AG09309 (cell line): ENCODE results near the gene UTP25.

ENCODE experiments used
- DNase-seq: peaks from one replicate; pipeline ENCODE4 v3.0.0-alpha.2; 2010; ENCODE audit warnings: low read depth
- H3K4me3 ChIP-seq: 2 replicates; pipeline ENCODE4 v1.5.1; 2011; ENCODE audit warnings: mild to moderate bottlenecking, low read depth, low read length, moderate library complexity; ENCODE audit not compliant: control insufficient read depth
- TF ChIP-seq, protein P1 (sequence below): IDR thresholded peaks from 2 replicates; pipeline ENCODE4 v1.5.1; 2011; ENCODE audit warnings: mild to moderate bottlenecking, low read depth, low read length, inconsistent platforms; ENCODE audit not compliant: insufficient read depth, control insufficient read depth; ENCODE audit errors: missing control alignments

UTP25 gene

DNA sequence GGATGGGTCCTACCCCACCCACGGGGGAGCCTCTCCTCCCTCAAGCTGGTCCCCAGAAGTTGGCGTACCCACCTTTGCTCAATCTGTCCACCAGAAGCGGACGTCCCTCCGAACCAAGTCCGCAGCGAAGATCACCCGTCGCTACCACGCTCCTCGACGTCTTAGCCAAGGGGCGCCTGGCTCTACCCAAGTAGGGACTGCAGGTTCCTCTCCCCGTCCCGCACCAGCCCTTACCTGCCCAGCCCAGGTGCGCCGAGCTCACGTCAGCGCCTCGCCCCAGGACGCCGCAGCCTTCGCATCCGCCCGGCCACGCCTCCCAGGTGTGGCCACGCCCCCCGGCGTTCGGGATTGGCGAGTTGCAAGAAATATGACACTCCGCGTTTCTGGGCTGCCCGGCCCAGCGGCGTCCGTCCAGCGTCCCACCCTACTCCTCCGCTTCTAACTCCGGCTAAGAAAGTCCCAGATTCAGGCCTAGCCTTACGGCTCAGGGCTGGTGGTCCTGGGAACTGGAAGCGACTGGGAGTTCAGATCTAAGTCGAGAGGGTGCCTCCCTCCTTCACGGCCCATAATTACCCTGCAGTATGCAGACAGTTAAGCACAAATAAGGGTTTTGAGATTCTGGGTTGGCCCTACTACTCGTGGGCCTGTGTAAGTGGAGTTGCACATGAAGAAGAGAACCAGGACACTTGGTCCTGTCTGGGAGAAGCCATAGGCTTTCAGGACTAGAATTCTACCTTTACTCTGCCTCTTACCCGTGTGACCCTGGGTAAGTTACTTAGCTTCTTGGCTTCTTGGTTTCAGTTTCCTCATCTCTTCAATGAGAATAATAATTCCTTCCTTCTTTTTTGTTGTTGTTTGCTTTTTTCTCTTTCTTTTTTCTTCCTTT is 21.7 kb upstream of the UTP25 start, which contains the start of gene IRF6:
Gene IRF6, minus strand, starts transcription at position 268 of the 886 bp plus-strand sequence. CDS start 4,729 bp downstream, outside the sequence.
- DNase-seq: no peak
- peak within 1 kb of the TSS; percentile 26 for H3K4me3 ChIP-seq
- TF ChIP-seq, protein P1, sequence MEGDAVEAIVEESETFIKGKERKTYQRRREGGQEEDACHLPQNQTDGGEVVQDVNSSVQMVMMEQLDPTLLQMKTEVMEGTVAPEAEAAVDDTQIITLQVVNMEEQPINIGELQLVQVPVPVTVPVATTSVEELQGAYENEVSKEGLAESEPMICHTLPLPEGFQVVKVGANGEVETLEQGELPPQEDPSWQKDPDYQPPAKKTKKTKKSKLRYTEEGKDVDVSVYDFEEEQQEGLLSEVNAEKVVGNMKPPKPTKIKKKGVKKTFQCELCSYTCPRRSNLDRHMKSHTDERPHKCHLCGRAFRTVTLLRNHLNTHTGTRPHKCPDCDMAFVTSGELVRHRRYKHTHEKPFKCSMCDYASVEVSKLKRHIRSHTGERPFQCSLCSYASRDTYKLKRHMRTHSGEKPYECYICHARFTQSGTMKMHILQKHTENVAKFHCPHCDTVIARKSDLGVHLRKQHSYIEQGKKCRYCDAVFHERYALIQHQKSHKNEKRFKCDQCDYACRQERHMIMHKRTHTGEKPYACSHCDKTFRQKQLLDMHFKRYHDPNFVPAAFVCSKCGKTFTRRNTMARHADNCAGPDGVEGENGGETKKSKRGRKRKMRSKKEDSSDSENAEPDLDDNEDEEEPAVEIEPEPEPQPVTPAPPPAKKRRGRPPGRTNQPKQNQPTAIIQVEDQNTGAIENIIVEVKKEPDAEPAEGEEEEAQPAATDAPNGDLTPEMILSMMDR: no peak

- DNase-seq: no peak
- H3K4me3 ChIP-seq: no peak overlapping the region
- TF ChIP-seq, protein P1: no peak
Measured at GRCh38 chr1:209807509-209807908, 20.3 kb upstream of the UTP25 start.

GRCh38 chr1:209808059-209808581 is 19.7 kb upstream of the UTP25 start:
- peak; percentile 93 for DNase-seq
- no peak overlapping the region for H3K4me3 ChIP-seq
- TF ChIP-seq, protein P1: no peak

DNA sequence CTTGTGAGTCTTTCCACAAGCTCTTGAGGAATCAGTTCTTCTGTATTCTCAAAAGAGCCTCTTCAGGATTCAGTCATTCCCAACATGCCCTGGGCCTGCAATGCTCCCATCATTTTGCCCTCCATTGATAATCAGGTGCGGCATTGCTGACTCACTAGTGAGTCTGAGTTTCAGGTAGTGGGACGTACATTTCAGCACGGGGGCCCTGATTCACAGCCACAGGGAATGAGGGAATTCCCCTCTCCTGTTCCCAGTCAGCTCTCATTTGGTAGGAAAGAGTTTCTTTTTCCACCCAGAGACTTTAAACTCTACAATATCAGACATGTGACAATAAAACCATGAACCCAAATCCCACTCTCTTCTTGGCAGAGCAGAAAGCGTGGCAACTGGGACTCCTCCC is 18.2 kb upstream of the UTP25 start:
- no peak for DNase-seq

GRCh38 chr1:209810783-209811182 is 17.0 kb upstream of the UTP25 start:
- TF ChIP-seq, protein P1: no peak
- DNase-seq: no peak
- H3K4me3 ChIP-seq: no peak overlapping the region

More for the DNA sequence above, 18.2 kb upstream of the UTP25 start:
- H3K4me3 ChIP-seq: no peak overlapping the region
- TF ChIP-seq, protein P1: no peak

GRCh38 chr1:209813902-209814301 is 13.9 kb upstream of the UTP25 start:
- no peak for DNase-seq
- TF ChIP-seq, protein P1: no peak
- no peak overlapping the region for H3K4me3 ChIP-seq

DNA sequence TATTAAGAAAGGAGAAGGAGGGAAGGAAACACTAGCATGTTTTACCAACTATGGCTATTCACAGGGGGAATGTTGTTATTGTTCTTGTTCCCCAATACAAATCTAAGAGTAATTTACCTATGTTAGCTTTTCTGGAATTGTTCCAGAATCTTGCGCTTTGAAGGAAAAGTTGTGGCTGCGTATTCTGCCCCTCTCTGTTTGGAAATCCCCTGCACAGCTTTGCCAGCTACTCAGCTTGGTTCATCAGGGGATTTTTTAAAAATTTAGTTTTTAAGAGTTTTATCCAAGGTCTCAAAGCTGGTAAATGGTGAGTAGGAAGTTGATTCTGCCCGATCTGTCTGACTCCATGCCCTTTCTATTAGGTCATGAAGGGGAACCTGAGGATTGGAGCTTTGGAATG is 12.3 kb upstream of the UTP25 start:
- no peak overlapping the region for H3K4me3 ChIP-seq
- no peak for DNase-seq
- TF ChIP-seq, protein P1: no peak
